IMR-90 (cell line): Measurements from ENCODE around the gene LIN7B. TPM values are rescaled to one million over a fixed set of nuclear protein-coding genes. Genes with fewer than 3 reads are reported as not detected.
"Not testable (repeated sequence)": the region's sequence is repeated elsewhere in the genome, so short reads cannot be mapped to it uniquely, and the experiment has no call there.

Source experiments
- ATAC-seq: fragments of 200-7000 bp; cut with Tn5 transposase; 2 replicates; pipeline ENCODE4 v1.9.1; 2020; ENCODE audit warnings: low read depth, mild to moderate bottlenecking, moderate library complexity
- BruUV-seq: library from RNA; stranded (reverse); fragments of 400-500 nt; replicated peaks from 2 replicates; lab custom pipeline; 2021; lab: Mats Ljungman, UMichigan
- CTCF ChIA-PET: fragments of 300-600 bp; formaldehyde crosslinking; extraction: SDS; loops from one replicate; lab custom pipeline; 2021; ENCODE audit warnings: antibody characterized with exemption; lab: Yijun Ruan, JAX
- POLR2A ChIA-PET: fragments of 300-600 bp; sonication (Branson Sonifier 250); formaldehyde crosslinking; loops from one replicate; lab custom pipeline; 2022; ENCODE audit warnings: antibody characterized with exemption; ENCODE audit not compliant: unreplicated experiment; lab: Charles Lee
- DNase-seq: peaks from one replicate; pipeline ENCODE4 v3.0.0; 2013
- H2AFZ ChIP-seq: replicated peaks from 2 replicates; pipeline ENCODE3; 2013; ENCODE audit warnings: low read length, mild to moderate bottlenecking; ENCODE audit not compliant: poor library complexity
- H2AK5ac ChIP-seq: 2 replicates; pipeline ENCODE4 v1.6.1; 2013; ENCODE audit warnings: low read depth, low read length, inconsistent platforms
- H2AK9ac ChIP-seq: replicated peaks from 2 replicates; pipeline ENCODE3; 2013; ENCODE audit warnings: mild to moderate bottlenecking, low read depth, low read length, moderate library complexity; ENCODE audit not compliant: poor library complexity
- H2BK120ac ChIP-seq: 2 replicates; pipeline ENCODE4 v1.6.1; 2013; ENCODE audit warnings: low read depth, low read length, inconsistent platforms
- H2BK15ac ChIP-seq: 3 replicates; pipeline ENCODE4 v1.6.1; 2013; ENCODE audit warnings: low read depth, low read length, inconsistent platforms
- H2BK20ac ChIP-seq: 2 replicates; pipeline ENCODE4 v1.6.1; 2013; ENCODE audit warnings: low read depth, mild to moderate bottlenecking, inconsistent platforms, low read length, moderate library complexity
- H2BK5ac ChIP-seq: 2 replicates; pipeline ENCODE4 v1.6.1; 2013; ENCODE audit warnings: mild to moderate bottlenecking, low read depth, low read length, inconsistent platforms; ENCODE audit not compliant: poor library complexity, severe bottlenecking
- H3K14ac ChIP-seq: replicated peaks from 2 replicates; pipeline ENCODE4 v1.6.1; 2013; ENCODE audit warnings: low read depth, low read length, inconsistent platforms
- H3K18ac ChIP-seq: 2 replicates; pipeline ENCODE4 v1.6.1; 2013; ENCODE audit warnings: low read depth, low read length, control low read depth
- H3K23ac ChIP-seq: 2 replicates; pipeline ENCODE4 v1.6.1; 2013; ENCODE audit warnings: low read depth, low read length, inconsistent platforms
- H3K27ac ChIP-seq: 2 replicates; pipeline ENCODE4 v1.5.1; 2013; ENCODE audit warnings: mild to moderate bottlenecking, control low read depth, low read length; ENCODE audit not compliant: insufficient read depth
- H3K27me3 ChIP-seq: 2 replicates; pipeline ENCODE4 v1.6.1; 2013; ENCODE audit warnings: low read length; ENCODE audit not compliant: control insufficient read depth, insufficient read depth
- H3K36me3 ChIP-seq: 2 replicates; pipeline ENCODE4 v1.6.1; 2013; ENCODE audit warnings: low read length, mixed read lengths; ENCODE audit not compliant: control insufficient read depth, insufficient read depth
- H3K4ac ChIP-seq: 2 replicates; pipeline ENCODE4 v1.6.1; 2013; ENCODE audit warnings: low read depth, low read length, inconsistent platforms
- H3K4me1 ChIP-seq: 2 replicates; pipeline ENCODE4 v1.6.1; 2013; ENCODE audit warnings: low read length, mixed read lengths; ENCODE audit not compliant: control insufficient read depth, insufficient read depth
- H3K4me2 ChIP-seq: 2 replicates; pipeline ENCODE4 v1.6.1; 2013; ENCODE audit warnings: low read depth, mild to moderate bottlenecking, control low read depth, low read length, moderate library complexity
- H3K4me3 ChIP-seq: 2 replicates; pipeline ENCODE4 v1.5.1; 2013; ENCODE audit warnings: low read depth, mild to moderate bottlenecking, control low read depth, low read length, moderate library complexity; ENCODE audit not compliant: insufficient read depth
- H3K56ac ChIP-seq: 2 replicates; pipeline ENCODE4 v1.6.1; 2013; ENCODE audit warnings: low read length, inconsistent platforms; ENCODE audit not compliant: insufficient read depth; ENCODE audit errors: extremely low read depth
- H3K79me1 ChIP-seq, 2 experiments: 2 replicates each; pipeline ENCODE4 v1.6.1; 2013; ENCODE audit warnings: low read length in 2 of 2, inconsistent platforms in 1 of 2, low read depth in 1 of 2
- H3K9ac ChIP-seq: 2 replicates; pipeline ENCODE4 v1.6.1; 2013; ENCODE audit warnings: low read depth, low read length, control low read depth
- H3K9me1 ChIP-seq: 2 replicates; pipeline ENCODE4 v1.6.1; 2013; ENCODE audit warnings: low read length, inconsistent platforms; ENCODE audit not compliant: insufficient read depth
- H3K9me3 ChIP-seq: 2 replicates; pipeline ENCODE4 v1.6.1; 2013; ENCODE audit warnings: low read length; ENCODE audit not compliant: control insufficient read depth, insufficient read depth
- H4K20me1 ChIP-seq: 2 replicates; pipeline ENCODE4 v1.6.1; 2013; ENCODE audit warnings: low read length, inconsistent platforms; ENCODE audit not compliant: insufficient read depth
- H4K5ac ChIP-seq: 2 replicates; pipeline ENCODE4 v1.6.1; 2013; ENCODE audit warnings: mild to moderate bottlenecking, low read depth, low read length, control low read depth
- H4K8ac ChIP-seq, 2 experiments: 2 replicates each; pipeline ENCODE4 v1.6.1; 2013; ENCODE audit warnings: low read depth in 2 of 2, low read length in 2 of 2, control low read depth in 1 of 2, inconsistent platforms in 1 of 2
- H4K91ac ChIP-seq: 2 replicates; pipeline ENCODE4 v1.6.1; 2013; ENCODE audit warnings: low read depth, low read length, inconsistent platforms; ENCODE audit not compliant: insufficient read depth
- BHLHE40 ChIP-seq: fragments of 150-350 bp; IDR thresholded peaks from 2 replicates; pipeline ENCODE4 v1.6.1; 2016; ENCODE audit warnings: mild to moderate bottlenecking, low read depth, low read length
- CEBPB ChIP-seq: IDR thresholded peaks from 2 replicates; pipeline ENCODE4 v1.6.1; 2012; ENCODE audit warnings: low read depth, low read length, improper control_type of control experiment
- RCOR1 ChIP-seq: IDR thresholded peaks from 2 replicates; pipeline ENCODE4 v1.6.1; 2012; ENCODE audit warnings: mild to moderate bottlenecking, low read length, improper control_type of control experiment; ENCODE audit not compliant: insufficient replicate concordance
- SMC3 ChIP-seq: fragments of 150-350 bp; IDR thresholded peaks from 2 replicates; pipeline ENCODE4 v1.6.1; 2016; ENCODE audit warnings: low read depth, mild to moderate bottlenecking, antibody characterized with exemption, low read length, moderate library complexity
- WGBS, 2 experiments: methylation state at CpG; one replicate each; pipeline versions ENCODE4 v1.1.5 to v1.1.7; 2013; ENCODE audit warnings: missing lambda C conversion rate in 2 of 2; ENCODE audit not compliant: insufficient read length in 1 of 2; ENCODE audit errors: extremely low coverage in 2 of 2; 5-methylcytosine and 5-hydroxymethylcytosine counted together
- dilution Hi-C: fragments of 300-500 bp; cut with HindIII; formaldehyde crosslinking; loops from one replicate; pipeline ENCODE4 v1.14.3; 2018; ENCODE audit warnings: low sequenced_read_pairs; ENCODE audit not compliant: unreplicated experiment
- in situ Hi-C: fragments of 300-500 bp; cut with MboI; formaldehyde crosslinking; loops from 3 replicates; pipeline ENCODE4 v1.14.3; 2019; ENCODE audit warnings: low sequenced_read_pairs, inconsistent platforms, mixed read lengths
- intact Hi-C: fragments of 100-400 bp; cut with micrococcal nuclease; formaldehyde crosslinking; loops from 2 replicates; pipeline ENCODE4 v1.10.0; 2022
- polyA plus RNA-seq, 3 experiments: library from polyadenylated mRNA; depleted of rRNA; stranded (reverse); fragments of >200 nt; gene quantifications; 2 replicates each; pipeline ENCODE4 v1.2.3, GENCODE V29; 2012; ENCODE audit warnings: low replicate concordance in 1 of 3
- total RNA-seq: library from RNA; depleted of rRNA; stranded (reverse); fragments of >200 nt; gene quantifications from 2 replicates; pipeline ENCODE4 v1.2.3, GENCODE V29; 2012
- TF ChIP-seq, protein P1 (sequence below): conservative IDR thresholded peaks from 2 replicates; pipeline ENCODE4 v1.5.1; 2012; ENCODE audit warnings: mild to moderate bottlenecking, low read depth, low read length, improper control_type of control experiment

The LIN7B gene
- total and polyA plus RNA-seq, 2 of the 4 experiments (the other 2 are of a cell fraction), result 3.8 to 8.0 TPM

DNA sequence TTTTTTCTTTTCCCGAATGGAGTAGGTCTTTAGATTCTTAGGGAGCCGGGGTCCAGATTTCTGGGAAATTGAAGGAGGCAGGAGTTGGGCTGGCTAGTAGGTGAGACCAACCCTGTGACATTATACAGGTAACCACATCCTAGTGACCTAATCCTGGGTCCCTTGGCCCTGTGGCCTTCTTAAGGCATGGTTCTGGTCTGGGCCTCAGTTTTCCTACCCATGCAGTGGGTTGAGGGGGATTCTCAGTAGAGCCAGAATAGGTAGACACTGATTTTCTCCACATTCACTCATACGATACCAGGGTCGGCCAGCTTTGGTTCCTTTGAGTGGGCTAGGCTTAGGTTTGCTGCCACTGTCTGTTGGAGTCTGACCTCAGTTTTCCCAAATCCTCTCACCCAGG, 12.4 kb downstream of the LIN7B start:
- Histone ChIP-seq H3K14ac (no peak overlapping the region), H3K4me3 (no peak overlapping the region), H2BK120ac (no peak overlapping the region), H3K36me3 (no peaks in the 10 kb centered on the region), H4K91ac (no peak overlapping the region), H3K27me3 (peaks cover 4% of the 10 kb centered on the region), H2AK9ac (no peak overlapping the region), H4K20me1 (no peaks in the 10 kb centered on the region; the same call in 1 of the 2 replicates), H4K8ac (no peak overlapping the region), H3K4me2 (no peak overlapping the region), H3K79me1 (no peaks in the 10 kb centered on the region), H3K9me1 (peaks cover 7% of the 10 kb centered on the region; the same call in 1 of the 2 replicates), H2AK5ac (no peak overlapping the region), H2BK20ac (no peak overlapping the region), H3K18ac (no peak overlapping the region), H3K23ac (no peak overlapping the region), H3K9me3 (no peaks in the 10 kb centered on the region), H2BK5ac (no peak overlapping the region), H3K4me1 (peaks cover 5% of the 10 kb centered on the region; the same call in 1 of the 2 replicates), H3K4ac (no peak overlapping the region), H3K27ac (no peak overlapping the region), H4K5ac (no peak overlapping the region), H2BK15ac (no peak overlapping the region), H3K9ac (no peak overlapping the region), H3K56ac (no peak overlapping the region), H2AFZ (no peak overlapping the region)
- CTCF ChIA-PET, result no interaction called here
- no peak for DNase-seq
- BruUV-seq, result no TSS peak
- ATAC-seq, result no peak
- no CpG with 5 or more reads among the region's 4 CpGs for WGBS, 2 experiments
- in situ Hi-C loops (no loop called here), intact Hi-C loops (no loop called here), dilution Hi-C loops (no loop called here)
- TF ChIP-seq SMC3 (no peak), BHLHE40 (no peak), RCOR1 (no peak), CEBPB (no peak)
- TF ChIP-seq, protein P1, sequence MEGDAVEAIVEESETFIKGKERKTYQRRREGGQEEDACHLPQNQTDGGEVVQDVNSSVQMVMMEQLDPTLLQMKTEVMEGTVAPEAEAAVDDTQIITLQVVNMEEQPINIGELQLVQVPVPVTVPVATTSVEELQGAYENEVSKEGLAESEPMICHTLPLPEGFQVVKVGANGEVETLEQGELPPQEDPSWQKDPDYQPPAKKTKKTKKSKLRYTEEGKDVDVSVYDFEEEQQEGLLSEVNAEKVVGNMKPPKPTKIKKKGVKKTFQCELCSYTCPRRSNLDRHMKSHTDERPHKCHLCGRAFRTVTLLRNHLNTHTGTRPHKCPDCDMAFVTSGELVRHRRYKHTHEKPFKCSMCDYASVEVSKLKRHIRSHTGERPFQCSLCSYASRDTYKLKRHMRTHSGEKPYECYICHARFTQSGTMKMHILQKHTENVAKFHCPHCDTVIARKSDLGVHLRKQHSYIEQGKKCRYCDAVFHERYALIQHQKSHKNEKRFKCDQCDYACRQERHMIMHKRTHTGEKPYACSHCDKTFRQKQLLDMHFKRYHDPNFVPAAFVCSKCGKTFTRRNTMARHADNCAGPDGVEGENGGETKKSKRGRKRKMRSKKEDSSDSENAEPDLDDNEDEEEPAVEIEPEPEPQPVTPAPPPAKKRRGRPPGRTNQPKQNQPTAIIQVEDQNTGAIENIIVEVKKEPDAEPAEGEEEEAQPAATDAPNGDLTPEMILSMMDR, result no peak
- POLR2A ChIA-PET, result no interaction called here

DNA sequence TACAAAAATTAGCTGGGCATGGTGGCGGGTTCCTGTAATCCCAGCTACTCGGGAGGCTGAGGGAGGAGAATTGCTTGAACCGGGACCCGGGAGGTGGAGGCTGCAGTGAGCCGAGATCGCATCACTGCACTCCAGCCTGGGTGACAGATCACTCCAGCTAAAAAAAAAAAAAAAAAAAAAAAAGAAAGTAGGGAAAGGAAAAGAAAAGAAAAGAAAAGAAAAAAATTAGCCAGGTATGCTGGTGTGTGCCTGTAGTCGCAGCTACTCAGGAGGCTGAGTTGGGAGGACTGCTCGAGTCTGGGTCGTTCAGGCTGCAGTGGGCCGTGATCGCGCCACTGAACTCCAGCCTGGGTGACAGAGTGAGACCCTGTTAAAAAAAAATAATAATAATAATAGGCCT, 13.1 kb downstream of the LIN7B start:
- H3K9me3 ChIP-seq, H2BK5ac ChIP-seq, H3K36me3 ChIP-seq, H3K9ac ChIP-seq, H3K4me3 ChIP-seq, H3K79me1 ChIP-seq, dilution Hi-C loops, H4K20me1 ChIP-seq, ATAC-seq, H4K91ac ChIP-seq, H3K56ac ChIP-seq, H3K27me3 ChIP-seq, H2AK5ac ChIP-seq, H2BK15ac ChIP-seq, in situ Hi-C loops, H2AFZ ChIP-seq, H4K5ac ChIP-seq, DNase-seq, H2BK20ac ChIP-seq, H3K14ac ChIP-seq, H3K23ac ChIP-seq, H2AK9ac ChIP-seq, BruUV-seq, intact Hi-C loops, H3K27ac ChIP-seq, H3K4ac ChIP-seq, H3K18ac ChIP-seq, H3K4me1 ChIP-seq, H2BK120ac ChIP-seq, H3K4me2 ChIP-seq, H3K9me1 ChIP-seq: not testable (repeated sequence)
- WGBS, 2 experiments, result no CpG with 5 or more reads among the region's 12 CpGs
- ChIA-PET CTCF (interaction anchor here (1.1 kb wide), 1 partner anchor 13 kb away, joined by 4 read pairs; the partner anchor contains the start of gene LIN7B), POLR2A (interaction anchor here (0.6 to 0.7 kb wide), 2 partner anchors 50 to 135 kb away, joined by 6 to 8 read pairs; no protein-coding TSS in a partner anchor)
- peak overlapping the region in 1 of 2 experiments; percentile 70; a peak in 2 of 4 replicates for H4K8ac ChIP-seq
